ENCODE measurements around the gene SMAD3.

DNA sequence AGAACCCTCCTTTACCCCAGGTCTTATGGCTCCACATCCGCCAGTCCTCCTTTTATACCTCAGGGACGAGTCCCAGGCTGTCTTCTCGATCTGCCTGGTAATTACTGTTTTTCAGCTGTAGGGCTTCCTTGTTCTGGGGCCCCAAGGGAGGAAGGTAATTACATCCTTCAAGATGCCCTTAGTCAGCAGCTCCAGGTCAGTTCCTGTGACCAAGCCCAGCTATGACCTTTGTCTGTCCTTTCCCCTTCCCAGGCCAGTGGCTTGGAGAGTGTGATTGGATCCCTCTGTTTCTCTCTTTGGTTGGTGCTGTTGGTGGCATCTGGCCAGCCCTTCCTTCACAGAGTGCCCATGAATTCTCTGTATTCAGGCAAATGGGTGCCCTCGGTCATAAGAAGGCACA, 96.5 kb downstream of the SMAD3 start:
- TF ChIP-seq, protein P1, sequence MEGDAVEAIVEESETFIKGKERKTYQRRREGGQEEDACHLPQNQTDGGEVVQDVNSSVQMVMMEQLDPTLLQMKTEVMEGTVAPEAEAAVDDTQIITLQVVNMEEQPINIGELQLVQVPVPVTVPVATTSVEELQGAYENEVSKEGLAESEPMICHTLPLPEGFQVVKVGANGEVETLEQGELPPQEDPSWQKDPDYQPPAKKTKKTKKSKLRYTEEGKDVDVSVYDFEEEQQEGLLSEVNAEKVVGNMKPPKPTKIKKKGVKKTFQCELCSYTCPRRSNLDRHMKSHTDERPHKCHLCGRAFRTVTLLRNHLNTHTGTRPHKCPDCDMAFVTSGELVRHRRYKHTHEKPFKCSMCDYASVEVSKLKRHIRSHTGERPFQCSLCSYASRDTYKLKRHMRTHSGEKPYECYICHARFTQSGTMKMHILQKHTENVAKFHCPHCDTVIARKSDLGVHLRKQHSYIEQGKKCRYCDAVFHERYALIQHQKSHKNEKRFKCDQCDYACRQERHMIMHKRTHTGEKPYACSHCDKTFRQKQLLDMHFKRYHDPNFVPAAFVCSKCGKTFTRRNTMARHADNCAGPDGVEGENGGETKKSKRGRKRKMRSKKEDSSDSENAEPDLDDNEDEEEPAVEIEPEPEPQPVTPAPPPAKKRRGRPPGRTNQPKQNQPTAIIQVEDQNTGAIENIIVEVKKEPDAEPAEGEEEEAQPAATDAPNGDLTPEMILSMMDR (IDR thresholded peaks at IDR 0.05; ENCODE audit: borderline replicate concordance, extremely low read depth, low read length, poor library complexity, severe bottlenecking): no peak
- no peak for TF ChIP-seq EZH2 (IDR thresholded peaks at IDR 0.05; ENCODE audit: borderline replicate concordance, low read depth, low read length, severe bottlenecking)
